HG03469 (cell line): Measurements from ENCODE around the gene MST1.

Source experiments
- ATAC-seq: cut with Tn5 transposase; IDR thresholded peaks from one replicate; pipeline ENCODE4 v1.9.1; 2021; ENCODE audit warnings: mild to moderate bottlenecking, moderate library complexity, moderate number of reproducible peaks; ENCODE audit not compliant: unreplicated experiment

The MST1 gene

DNA sequence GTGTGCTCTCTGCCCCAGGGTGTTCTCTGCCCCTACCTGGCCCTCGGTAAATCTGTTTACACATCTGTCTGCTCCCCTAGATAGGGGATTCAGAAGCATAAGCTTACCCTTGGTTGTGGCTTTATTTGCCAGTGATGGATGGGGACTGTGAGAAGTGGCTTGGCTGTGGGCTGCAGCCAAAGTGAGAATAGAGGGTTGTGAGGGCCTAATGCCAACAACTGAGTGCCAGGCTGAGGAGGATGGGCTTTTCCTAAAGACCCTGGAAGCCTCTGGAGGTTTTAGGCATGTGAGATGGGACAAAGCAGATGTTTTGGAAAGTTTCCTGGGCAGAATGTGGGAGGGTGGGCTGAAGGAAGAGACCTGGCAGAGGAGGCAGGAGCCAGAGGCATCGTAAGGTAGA is 30.6 kb downstream of the MST1 start:
- ATAC-seq = no peak

DNA sequence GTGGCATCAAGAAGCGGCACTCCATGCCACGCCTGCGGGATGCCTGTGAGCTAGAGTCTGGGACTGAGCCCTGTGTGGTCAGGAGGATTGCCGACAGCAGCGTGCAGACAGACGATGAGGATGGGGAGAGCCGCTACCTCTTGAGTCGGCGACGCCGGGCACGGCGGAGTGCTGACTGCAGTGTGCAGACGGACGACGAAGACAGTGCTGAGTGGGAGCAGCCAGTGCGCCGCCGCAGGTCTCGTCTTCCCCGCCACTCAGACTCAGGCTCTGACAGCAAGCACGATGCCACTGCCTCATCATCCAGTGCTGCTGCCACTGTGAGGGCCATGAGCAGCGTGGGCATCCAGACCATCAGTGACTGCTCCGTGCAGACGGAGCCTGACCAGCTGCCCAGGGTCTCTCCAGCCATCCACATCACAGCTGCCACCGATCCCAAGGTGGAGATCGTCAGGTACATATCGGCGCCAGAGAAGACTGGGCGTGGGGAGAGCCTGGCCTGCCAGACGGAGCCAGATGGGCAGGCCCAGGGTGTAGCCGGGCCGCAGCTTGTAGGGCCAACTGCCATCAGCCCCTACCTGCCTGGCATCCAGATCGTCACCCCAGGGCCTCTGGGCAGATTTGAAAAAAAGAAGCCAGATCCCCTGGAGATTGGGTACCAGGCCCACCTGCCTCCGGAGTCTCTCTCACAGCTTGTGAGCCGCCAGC is 31.9 kb downstream of the MST1 start:
- no peak for ATAC-seq

DNA sequence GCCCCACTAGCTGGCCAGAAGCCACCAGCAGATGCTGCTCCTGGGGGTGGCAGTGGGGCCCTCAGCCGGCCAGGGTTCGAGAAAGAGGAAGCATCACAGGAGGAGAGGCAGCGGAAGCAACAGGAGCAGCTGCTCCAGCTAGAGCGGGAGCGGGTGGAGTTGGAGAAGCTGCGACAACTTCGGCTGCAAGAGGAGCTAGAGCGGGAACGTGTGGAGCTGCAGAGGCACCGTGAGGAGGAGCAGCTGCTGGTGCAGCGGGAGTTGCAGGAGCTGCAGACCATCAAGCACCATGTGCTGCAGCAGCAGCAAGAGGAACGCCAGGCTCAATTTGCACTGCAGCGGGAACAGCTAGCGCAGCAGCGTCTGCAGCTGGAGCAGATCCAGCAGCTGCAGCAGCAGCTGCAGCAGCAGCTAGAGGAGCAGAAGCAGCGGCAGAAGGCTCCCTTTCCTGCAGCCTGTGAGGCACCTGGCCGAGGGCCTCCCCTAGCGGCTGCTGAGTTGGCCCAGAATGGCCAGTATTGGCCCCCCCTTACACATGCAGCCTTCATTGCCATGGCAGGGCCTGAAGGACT is 32.6 kb downstream of the MST1 start:
- no peak for ATAC-seq

GRCh38 chr3:49655731-49656285 is 33.5 kb downstream of the MST1 start:
- ATAC-seq = no peak

DNA sequence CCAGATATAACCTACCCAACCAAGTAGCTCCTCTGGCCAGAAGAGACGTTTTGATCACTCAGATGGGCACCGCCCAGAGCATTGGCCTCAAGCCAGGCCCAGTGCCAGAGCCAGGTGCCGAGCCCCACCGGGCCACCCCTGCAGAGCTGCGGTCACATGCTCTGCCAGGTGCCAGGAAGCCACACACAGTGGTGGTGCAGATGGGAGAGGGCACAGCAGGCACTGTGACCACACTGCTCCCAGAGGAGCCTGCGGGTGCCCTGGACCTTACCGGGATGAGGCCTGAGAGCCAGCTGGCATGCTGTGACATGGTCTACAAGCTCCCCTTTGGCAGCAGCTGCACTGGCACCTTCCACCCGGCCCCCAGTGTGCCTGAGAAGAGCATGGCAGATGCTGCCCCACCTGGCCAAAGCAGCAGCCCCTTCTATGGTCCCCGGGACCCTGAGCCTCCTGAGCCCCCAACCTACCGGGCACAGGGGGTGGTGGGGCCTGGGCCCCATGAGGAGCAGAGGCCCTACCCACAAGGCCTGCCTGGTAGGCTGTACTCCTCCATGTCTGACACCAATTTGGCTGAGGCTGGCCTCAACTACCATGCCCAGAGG is 34.2 kb downstream of the MST1 start:
- no peak for ATAC-seq

DNA sequence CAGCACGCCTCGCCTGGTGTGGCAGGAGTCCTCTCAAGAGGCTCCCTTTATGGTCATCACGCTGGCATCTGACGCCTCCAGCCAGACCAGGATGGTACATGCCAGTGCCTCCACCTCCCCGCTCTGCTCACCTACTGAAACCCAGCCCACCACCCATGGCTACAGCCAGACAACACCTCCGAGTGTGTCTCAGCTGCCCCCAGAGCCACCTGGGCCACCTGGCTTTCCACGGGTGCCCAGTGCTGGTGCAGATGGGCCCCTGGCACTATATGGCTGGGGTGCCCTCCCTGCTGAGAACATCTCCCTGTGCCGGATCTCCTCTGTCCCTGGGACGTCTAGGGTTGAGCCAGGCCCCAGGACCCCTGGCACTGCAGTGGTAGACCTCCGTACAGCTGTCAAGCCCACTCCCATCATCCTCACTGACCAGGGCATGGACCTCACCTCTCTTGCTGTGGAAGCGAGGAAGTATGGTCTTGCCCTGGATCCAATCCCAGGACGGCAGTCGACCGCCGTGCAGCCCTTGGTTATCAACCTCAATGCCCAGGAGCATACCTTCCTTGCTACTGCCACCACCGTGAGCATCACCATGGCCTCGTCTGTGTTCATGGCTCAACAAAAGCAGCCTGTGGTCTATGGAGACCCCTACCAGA is 35.0 kb downstream of the MST1 start:
- ATAC-seq = no peak

DNA sequence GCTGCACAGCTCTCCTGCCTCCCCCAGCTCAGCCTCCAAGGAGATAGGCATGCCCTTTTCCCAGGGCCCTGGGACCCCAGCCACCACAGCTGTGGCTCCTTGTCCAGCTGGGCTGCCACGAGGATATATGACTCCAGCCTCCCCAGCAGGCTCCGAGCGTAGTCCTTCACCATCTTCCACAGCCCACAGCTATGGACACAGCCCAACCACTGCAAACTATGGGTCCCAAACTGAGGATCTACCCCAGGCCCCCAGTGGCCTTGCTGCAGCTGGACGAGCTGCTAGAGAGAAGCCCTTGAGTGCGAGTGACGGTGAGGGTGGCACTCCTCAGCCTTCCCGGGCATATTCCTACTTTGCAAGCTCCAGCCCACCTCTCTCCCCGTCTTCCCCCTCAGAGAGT is 35.7 kb downstream of the MST1 start:
- ATAC-seq = no peak

DNA sequence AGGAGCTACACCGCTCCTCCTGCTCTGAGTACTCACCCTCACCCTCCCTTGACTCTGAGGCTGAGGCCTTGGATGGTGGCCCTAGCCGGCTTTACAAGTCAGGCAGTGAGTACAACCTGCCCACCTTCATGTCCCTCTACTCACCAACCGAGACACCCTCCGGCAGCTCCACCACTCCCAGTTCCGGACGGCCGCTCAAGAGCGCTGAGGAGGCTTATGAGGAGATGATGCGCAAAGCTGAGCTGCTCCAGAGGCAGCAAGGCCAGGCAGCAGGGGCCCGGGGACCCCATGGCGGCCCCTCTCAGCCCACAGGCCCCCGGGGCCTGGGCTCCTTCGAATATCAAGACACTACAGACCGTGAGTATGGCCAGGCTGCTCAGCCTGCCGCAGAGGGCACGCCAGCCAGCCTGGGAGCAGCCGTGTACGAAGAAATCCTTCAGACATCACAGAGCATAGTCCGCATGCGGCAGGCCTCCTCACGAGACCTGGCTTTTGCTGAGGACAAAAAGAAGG is 36.3 kb downstream of the MST1 start:
- no peak for ATAC-seq

DNA sequence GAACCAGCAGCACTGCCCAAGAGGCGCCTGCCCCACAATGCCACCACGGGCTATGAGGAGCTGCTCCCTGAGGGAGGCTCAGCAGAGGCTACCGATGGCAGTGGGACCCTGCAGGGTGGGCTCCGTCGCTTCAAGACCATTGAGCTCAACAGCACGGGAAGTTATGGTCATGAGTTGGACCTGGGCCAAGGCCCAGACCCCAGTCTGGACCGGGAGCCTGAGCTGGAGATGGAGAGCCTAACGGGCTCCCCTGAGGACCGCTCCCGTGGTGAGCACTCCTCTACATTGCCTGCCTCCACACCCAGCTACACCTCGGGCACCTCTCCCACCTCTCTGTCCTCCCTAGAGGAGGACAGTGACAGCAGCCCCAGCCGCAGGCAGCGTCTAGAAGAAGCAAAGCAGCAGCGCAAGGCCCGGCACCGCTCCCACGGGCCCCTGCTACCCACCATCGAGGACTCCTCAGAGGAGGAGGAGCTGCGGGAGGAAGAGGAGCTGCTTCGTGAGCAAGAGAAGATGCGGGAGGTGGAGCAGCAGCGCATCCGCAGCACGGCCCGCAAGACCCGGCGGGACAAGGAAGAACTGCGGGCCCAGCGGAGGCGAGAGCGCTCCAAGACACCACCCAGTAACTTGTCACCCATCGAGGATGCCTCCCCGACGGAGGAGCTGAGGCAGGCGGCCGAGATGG is 36.9 kb downstream of the MST1 start:
- no peak for ATAC-seq

DNA sequence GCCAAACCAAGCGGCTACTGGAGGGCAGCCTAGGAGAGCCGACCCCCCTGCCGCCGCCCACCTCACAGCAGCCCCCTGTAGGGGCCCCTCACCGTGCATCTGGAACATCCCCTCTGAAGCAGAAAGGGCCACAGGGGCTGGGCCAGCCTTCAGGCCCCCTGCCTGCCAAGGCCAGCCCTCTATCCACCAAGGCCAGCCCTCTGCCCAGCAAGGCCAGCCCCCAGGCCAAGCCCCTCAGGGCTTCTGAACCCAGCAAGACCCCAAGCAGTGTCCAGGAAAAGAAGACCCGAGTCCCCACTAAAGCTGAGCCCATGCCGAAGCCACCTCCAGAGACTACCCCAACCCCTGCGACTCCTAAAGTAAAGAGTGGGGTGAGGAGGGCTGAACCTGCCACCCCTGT is 38.6 kb downstream of the MST1 start:
- no peak for ATAC-seq

DNA sequence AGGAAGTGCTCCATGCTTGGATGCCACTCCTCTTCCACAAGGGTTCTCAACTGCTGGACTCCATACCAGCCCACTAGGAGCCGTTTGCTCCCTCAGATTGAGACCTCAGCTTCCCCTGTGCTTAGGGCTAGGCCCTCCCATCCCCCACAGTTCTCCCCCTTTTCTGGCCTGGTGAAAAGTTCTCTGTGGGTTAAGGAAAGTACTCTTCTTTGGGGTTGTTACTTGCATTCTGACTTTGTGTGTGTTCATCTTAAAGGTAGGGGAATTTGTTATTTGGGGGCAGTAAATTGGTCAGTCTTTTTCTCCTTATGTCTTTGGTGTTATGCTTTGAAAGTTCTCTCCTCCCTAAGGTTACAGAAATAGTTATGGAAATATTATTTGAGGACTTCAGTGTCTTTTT is 39.1 kb downstream of the MST1 start:
- no peak for ATAC-seq

DNA sequence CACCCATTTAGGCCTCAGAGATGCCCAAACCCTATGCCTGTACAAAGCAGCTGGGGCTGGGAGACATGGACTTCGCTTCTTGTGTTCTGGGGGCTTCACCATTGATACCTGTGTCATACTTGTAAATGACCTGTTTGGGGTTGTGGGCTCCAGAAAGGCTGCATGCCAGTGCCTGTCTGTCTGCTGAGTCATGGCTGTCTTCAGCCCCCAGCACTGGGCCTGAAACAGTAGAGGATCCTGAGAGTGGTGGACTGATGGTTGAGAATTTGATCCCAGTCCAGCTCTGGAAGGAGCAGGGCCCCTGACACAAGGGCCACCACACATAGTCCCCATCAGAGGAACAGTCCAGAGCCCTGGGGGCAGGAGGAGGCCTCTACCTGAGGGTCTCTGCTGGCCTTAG is 39.7 kb downstream of the MST1 start:
- no peak for ATAC-seq

- no peak for ATAC-seq
These were observed 40.8 kb downstream of the MST1 start for GRCh38 chr3:49648354-49649019.

DNA sequence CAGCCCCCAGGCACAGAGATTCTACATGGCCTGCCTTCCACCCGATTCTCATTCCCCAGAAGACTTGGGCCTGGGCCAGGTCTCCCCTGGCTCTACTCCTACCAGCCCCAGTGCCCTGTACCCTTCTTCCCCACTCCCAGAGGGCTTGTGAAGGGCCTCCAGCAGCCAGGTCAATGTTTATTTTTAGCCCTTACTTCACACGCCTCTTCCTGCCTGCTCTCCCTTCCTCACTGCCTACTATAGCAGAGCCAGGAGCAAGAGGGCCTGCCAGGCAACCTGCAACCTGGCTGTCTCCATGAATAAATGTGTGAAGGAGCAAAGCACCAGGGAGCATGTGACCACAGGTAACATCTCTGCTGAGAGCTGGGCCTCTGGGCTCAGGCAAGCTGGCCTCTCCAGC is 41.5 kb downstream of the MST1 start:
- ATAC-seq = no peak

- no peak for ATAC-seq
These were observed 43.0 kb downstream of the MST1 start for GRCh38 chr3:49646236-49646635.

GRCh38 chr3:49644684-49645083 is 44.6 kb downstream of the MST1 start:
- no peak for ATAC-seq

DNA sequence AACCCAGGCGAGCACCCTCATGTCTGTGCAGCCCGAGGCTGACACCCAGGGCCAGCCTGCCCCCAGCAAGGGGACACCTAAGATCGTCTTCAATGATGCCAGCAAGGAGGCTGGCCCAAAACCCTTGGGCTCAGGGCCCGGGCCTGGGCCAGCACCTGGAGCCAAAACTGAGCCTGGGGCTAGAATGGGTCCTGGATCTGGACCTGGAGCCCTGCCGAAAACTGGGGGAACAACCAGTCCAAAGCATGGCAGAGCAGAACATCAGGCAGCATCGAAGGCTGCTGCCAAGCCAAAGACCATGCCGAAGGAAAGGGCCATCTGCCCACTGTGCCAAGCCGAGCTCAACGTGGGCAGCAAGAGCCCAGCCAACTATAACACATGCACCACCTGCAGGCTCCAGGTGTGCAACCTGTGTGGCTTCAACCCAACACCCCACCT is 46.5 kb downstream of the MST1 start:
- no peak for ATAC-seq

DNA sequence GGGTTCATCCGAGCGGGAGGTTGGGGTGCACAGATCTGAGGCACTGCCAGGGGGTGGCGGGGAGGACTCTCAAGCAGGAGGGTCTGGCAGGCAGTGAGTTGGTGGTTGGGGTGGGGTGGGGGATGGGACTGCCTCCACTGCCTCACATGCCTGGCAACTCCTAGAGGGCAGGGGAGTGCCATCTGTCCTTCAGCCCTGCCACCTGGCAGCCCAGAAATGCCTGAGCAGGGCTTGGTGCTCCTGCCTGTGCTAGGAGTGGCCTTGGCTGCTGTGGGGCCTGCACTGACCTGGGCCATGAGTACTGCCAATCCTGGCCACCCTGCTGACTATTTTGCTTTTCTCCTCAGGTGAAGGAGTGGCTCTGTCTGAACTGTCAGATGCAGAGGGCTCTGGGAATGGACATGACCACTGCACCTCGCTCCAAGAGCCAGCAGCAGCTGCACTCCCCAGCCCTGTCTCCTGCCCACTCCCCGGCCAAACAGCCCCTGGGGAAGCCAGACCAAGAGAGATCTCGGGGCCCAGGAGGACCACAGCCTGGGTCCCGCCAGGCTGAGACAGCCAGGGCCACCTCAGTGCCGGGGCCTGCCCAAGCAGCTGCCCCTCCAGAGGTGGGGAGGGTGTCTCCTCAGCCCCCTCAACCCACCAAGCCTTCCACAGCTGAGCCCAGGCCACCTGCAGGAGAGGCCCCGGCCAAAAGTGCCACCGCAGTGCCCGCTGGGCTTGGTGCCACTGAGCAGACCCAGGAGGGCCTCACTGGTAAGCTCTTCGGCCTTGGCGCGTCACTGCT is 47.2 kb downstream of the MST1 start:
- no peak for ATAC-seq

- ATAC-seq = no peak
These were observed 48.0 kb downstream of the MST1 start for GRCh38 chr3:49641292-49641691.

GRCh38 chr3:49639551-49639950 is 49.7 kb downstream of the MST1 start:
- ATAC-seq = no peak
